ENCODE results near the gene TMEM271.

TMEM271 gene

GRCh38 chr4:589219-589963 lies 13.3 kb upstream of the TMEM271 start:
- DNase-seq (ENCODE audit: extremely low spot score), result no peak
- no peak for TF ChIP-seq CTCF (IDR thresholded peaks at IDR 0.05; ENCODE audit: control extremely low read depth, extremely low read depth, low read depth, missing control alignments)
- POLR2A ChIA-PET, result no interaction called here
- CTCF ChIA-PET, result interaction anchor here (0.9 kb wide), 1 partner anchor 9 kb away, joined by 3 read pairs; no protein-coding TSS in a partner anchor

- no peak for TF ChIP-seq CTCF (IDR thresholded peaks at IDR 0.05; ENCODE audit: control extremely low read depth, extremely low read depth, low read depth, missing control alignments)
- POLR2A ChIA-PET, result no interaction called here
- CTCF ChIA-PET, result interaction anchor here (0.9 kb wide), 1 partner anchor 8 kb away, joined by 3 read pairs; no protein-coding TSS in a partner anchor
- DNase-seq (ENCODE audit: extremely low spot score), result no peak
These were observed 12.3 kb upstream of the TMEM271 start for GRCh38 chr4:588351-588849.

GRCh38 chr4:587671-588350 lies 11.7 kb upstream of the TMEM271 start:
- ChIA-PET CTCF (no interaction called here), POLR2A (no interaction called here)
- TF ChIP-seq CTCF (IDR thresholded peaks at IDR 0.05; ENCODE audit: control extremely low read depth, extremely low read depth, low read depth, missing control alignments), result no peak
- DNase-seq (ENCODE audit: extremely low spot score), result no peak

GRCh38 chr4:583820-584219 lies 7.7 kb upstream of the TMEM271 start:
- no peak for DNase-seq (ENCODE audit: extremely low spot score)
- ChIA-PET CTCF (no interaction called here), POLR2A (no interaction called here)
- no peak for TF ChIP-seq CTCF (IDR thresholded peaks at IDR 0.05; ENCODE audit: control extremely low read depth, extremely low read depth, low read depth, missing control alignments)

GRCh38 chr4:581753-582361 lies 5.8 kb upstream of the TMEM271 start:
- DNase-seq (ENCODE audit: extremely low spot score), result no peak

More at GRCh38 chr4:581753-582361, 5.8 kb upstream of the TMEM271 start:
- POLR2A ChIA-PET, result no interaction called here
- CTCF ChIA-PET, result no interaction called here
- TF ChIP-seq CTCF (IDR thresholded peaks at IDR 0.05; ENCODE audit: control extremely low read depth, extremely low read depth, low read depth, missing control alignments), result no peak
